Panc1 (cell line): ENCODE measurements around the gene ALG12. TPM values are rescaled to one million over a fixed set of nuclear protein-coding genes. Genes with fewer than 3 reads are reported as not detected.

Source experiments
- microRNA-seq: library from miRNA; unstranded; fragments of <30 nt; microRNA quantifications from one replicate; pipeline ENCODE4 v1.1.0, GENCODE V29; 2020; ENCODE audit not compliant: unreplicated experiment
- total RNA-seq: library from RNA; stranded (reverse); gene quantifications from one replicate; pipeline ENCODE4 v1.2.1, GENCODE V29; 2021; ENCODE audit not compliant: unreplicated experiment

The ALG12 gene
- total RNA-seq, 1 experiment from 2014 or later, result 23.4 TPM

Small RNA genes within 50 kb of the gene (microRNA-seq; reads per million reads assigned to microRNA genes)
- not detected for gene MIR6821

Other genes with a start within 250 kb of the ALG12 start
- gene BRD1, start 90.6 kb downstream of the ALG12 start, total RNA-seq, result 24.0 TPM
- 17.3 TPM for gene ZBED4, start 64.6 kb downstream of the ALG12 start, total RNA-seq
- gene CRELD2, start 196 bp upstream of the ALG12 start, total RNA-seq, result 59.7 TPM
- gene PIM3, start 42.3 kb upstream of the ALG12 start, total RNA-seq, result 58.2 TPM
- gene IL17REL, start 94.3 kb upstream of the ALG12 start, total RNA-seq, result 0.82 TPM
- not detected for gene TTLL8, start 139.9 kb upstream of the ALG12 start, total RNA-seq
- not detected for gene MLC1, start 167.0 kb upstream of the ALG12 start, total RNA-seq
- gene MOV10L1, start 171.6 kb upstream of the ALG12 start, total RNA-seq, result 0.10 TPM